Adrenal gland (tissue), 12 donors: ENCODE results near the gene RNASE7. TPM values are rescaled to one million over a fixed set of nuclear protein-coding genes. Genes with fewer than 3 reads are reported as not detected.

Experiments used
- DNase-seq, 7 donors: peaks; one replicate each; pipeline ENCODE4 v3.0.0-alpha.2; 2019 to 2020
- H3K27ac ChIP-seq, 5 donors: fragments of 200-600 bp; sonication (generic) in 4 of 5; 1 replicate in 3 of 5; 2 replicates in 2 of 5; pipeline versions ENCODE4 v1.5.1 to v1.8.0; 2016 to 2020; ENCODE audit warnings: mild to moderate bottlenecking in 1 of 5
- H3K27me3 ChIP-seq: fragments of 200-600 bp; 2 replicates; pipeline ENCODE4 v1.8.0; 2021
- H3K36me3 ChIP-seq, 2 donors: fragments of 200-600 bp; replicated peaks in 1 of 2; 1 replicate in 1 of 2; 2 replicates in 1 of 2; pipeline versions ENCODE4 v1.5.1 to v1.8.0; 2018 to 2022
- H3K4me1 ChIP-seq, 2 donors: fragments of 200-600 bp; replicated peaks in 1 of 2; 1 replicate in 1 of 2; 2 replicates in 1 of 2; pipeline versions ENCODE4 v1.5.1 to v1.8.0; 2018 to 2021
- H3K4me3 ChIP-seq, 4 donors: fragments of 200-600 bp; sonication (generic) in 3 of 4; one replicate each; pipeline ENCODE4 v1.5.1; 2016 to 2018
- H3K9me3 ChIP-seq, 3 donors: fragments of 200-600 bp; sonication (generic) in 1 of 3; replicated peaks in 1 of 3; 1 replicate in 2 of 3; 2 replicates in 1 of 3; pipeline versions ENCODE4 v1.5.1 to v1.8.0; 2016 to 2021
- CTCF ChIP-seq, 6 experiments: fragments of 450-650 bp in 4 of 6; fragments of 200-600 bp in 2 of 6; sonication (generic) in 1 of 6; IDR thresholded peaks; 1 replicate in 5 of 6; 2 replicates in 1 of 6; pipeline versions ENCODE4 v1.5.1 to v1.8.0; 2016 to 2021; ENCODE audit warnings: antibody characterized with exemption in 6 of 6, mild to moderate bottlenecking in 2 of 6, moderate library complexity in 1 of 6
- POLR2A ChIP-seq, 2 donors: fragments of 450-650 bp; IDR thresholded peaks; one replicate each; pipeline ENCODE4 v1.6.1; 2017; ENCODE audit warnings: antibody characterized with exemption in 2 of 2, mild to moderate bottlenecking in 2 of 2, moderate library complexity in 1 of 2
- WGBS, 4 donors: extraction: QIAGEN DNeasy Blood & Tissue Kit in 2 of 4; methylation state at CpG; one replicate each; pipeline versions ENCODE4 v1.1.5 to v1.1.7; 2013 to 2017; 5-methylcytosine and 5-hydroxymethylcytosine counted together
- intact Hi-C, 2 donors: fragments of 100-400 bp; cut with DNase I; formaldehyde crosslinking; loops; one replicate each; pipeline versions ENCODE4 v1.14.1 to v1.15.0; 2022 to 2023
- polyA plus RNA-seq, 3 donors: library from polyadenylated mRNA; stranded (reverse); fragments of 200-250 nt in 2 of 3; fragments of 350-450 nt in 1 of 3; fragmentation: Illumina TruSeq in 1 of 3; extraction: RNeasy Lipid Tissue Mini Kit (QIAGEN cat#74804) in 1 of 3; gene quantifications; one replicate each; pipeline ENCODE4 v1.2.3, GENCODE V29; 2013 to 2014
- total RNA-seq, 9 donors: library from RNA; depleted of rRNA in 4 of 9; stranded (reverse); fragments of >200 nt in 4 of 9; fragments of 120-200 nt in 1 of 9; fragmentation: NEBNext Ultra II Directional in 1 of 9; extraction: Animal tissue kit (Norgen Biotek cat#: 25700) in 1 of 9; gene quantifications; one replicate each; pipeline versions ENCODE4 v1.1.0 to v1.2.4, GENCODE V29; 2013 to 2023
- donor health status: healthy with polysubstance abuse.
- donor health status: Bipolar disorder and iron deficiency.
- donor health status: DM: yes; HTN: yes; CAD: no.
- donor health status: DM: no; HTN: no; CAD: no.
- donor health status: DM: no; HTN: no; CAD: no.
- donor health status: DM: yes; HTN: yes; CAD: no.

Gene RNASE7
- total and polyA plus RNA-seq, 12 donors = 0.20 to 0.34 TPM; not detected in 10

GRCh38 chr14:21056520-21057163, 14.5 kb downstream of the RNASE7 start:
- intact Hi-C loops = no loop called here
- H3K4me1 ChIP-seq = peaks cover 0 to 6% of the 10 kb centered on the region in 2 donors
- TF ChIP-seq POLR2A (IDR thresholded peaks at IDR 0.05) = no peak
- TF ChIP-seq CTCF (IDR thresholded peaks at IDR 0.05) = no peak
- WGBS, 4 donors = 74 to 84% (median 77%) methylated on average over 10 of the region's 10 CpGs
- DNase-seq = no peak
- H3K27me3 ChIP-seq = no peaks in the 10 kb centered on the region
- no peak overlapping the region for H3K27ac ChIP-seq
- H3K4me3 ChIP-seq = no peak overlapping the region
- no peaks in the 10 kb centered on the region for H3K9me3 ChIP-seq
- H3K36me3 ChIP-seq = no peaks in the 10 kb centered on the region

GRCh38 chr14:21057803-21058675, 15.9 kb downstream of the RNASE7 start, which contains the start of gene RNASE8:
Gene RNASE8 (plus strand): TSS chr14:21057822. CDS start chr14:21057893, 71 bp downstream.
- DNase-seq = no peak
- intact Hi-C loops = no loop called here
- Histone ChIP-seq H3K9me3 (no peaks in the 10 kb centered on the region), H3K27me3 (no peaks in the 10 kb centered on the region), H3K27ac (no peak within 1 kb of the TSS), H3K36me3 (no peaks in the 10 kb centered on the region), H3K4me1 (peaks cover 4 to 6% of the 10 kb centered on the region in 2 donors), H3K4me3 (no peak within 1 kb of the TSS)
- TF ChIP-seq CTCF (IDR thresholded peaks at IDR 0.05) (peak in 1 of 6 experiments; percentile 25), POLR2A (IDR thresholded peaks at IDR 0.05) (no peak)
- WGBS, 4 donors = 68 to 95% (median 76%) methylated on average over 4 to 8 of the region's 8 CpGs

GRCh38 chr14:21058903-21059302, 16.7 kb downstream of the RNASE7 start:
- intact Hi-C loops = no loop called here
- H3K9me3 ChIP-seq = no peaks in the 10 kb centered on the region
- H3K4me3 ChIP-seq = no peak overlapping the region
- no peaks in the 10 kb centered on the region for H3K27me3 ChIP-seq
- TF ChIP-seq POLR2A (IDR thresholded peaks at IDR 0.05) (no peak), CTCF (IDR thresholded peaks at IDR 0.05) (no peak)
- 91 to 98% (median 92%) methylated on average over 4 to 5 of the region's 5 CpGs for WGBS, 4 donors
- no peak overlapping the region for H3K27ac ChIP-seq
- no peaks in the 10 kb centered on the region for H3K36me3 ChIP-seq
- no peak for DNase-seq
- peaks cover 7 to 10% of the 10 kb centered on the region in 2 donors for H3K4me1 ChIP-seq

- WGBS, 4 donors = 73 to 84% (median 80%) methylated on average over 8 of the region's 8 CpGs
- no peaks in the 10 kb centered on the region for H3K36me3 ChIP-seq
- no peak for DNase-seq
- peaks cover 7 to 9% of the 10 kb centered on the region in 2 donors for H3K4me1 ChIP-seq
- TF ChIP-seq CTCF (IDR thresholded peaks at IDR 0.05) (no peak), POLR2A (IDR thresholded peaks at IDR 0.05) (no peak)
- no peaks in the 10 kb centered on the region for H3K27me3 ChIP-seq
- no peaks in the 10 kb centered on the region for H3K9me3 ChIP-seq
- H3K27ac ChIP-seq = no peak overlapping the region
- no peak overlapping the region for H3K4me3 ChIP-seq
- intact Hi-C loops = no loop called here
Measured at GRCh38 chr14:21059842-21060613, 17.9 kb downstream of the RNASE7 start.
